Brain microvascular endothelial cell (primary cell): ENCODE results near the gene TUBB6.

Source experiments
- DNase-seq: peaks from one replicate; pipeline ENCODE4 v3.0.0-alpha.2; 2020
- H3K27ac ChIP-seq: fragments of 250-450 bp; sonication (Bioruptor Pico); 2 replicates; pipeline ENCODE4 v1.5.1; 2020; ENCODE audit warnings: mild to moderate bottlenecking, moderate library complexity
- H3K27me3 ChIP-seq: fragments of 250-450 bp; sonication (Bioruptor Pico); replicated peaks from 2 replicates; pipeline ENCODE4 v1.5.1; 2020; ENCODE audit warnings: mild to moderate bottlenecking
- H3K36me3 ChIP-seq: fragments of 250-450 bp; sonication (Bioruptor Pico); replicated peaks from 2 replicates; pipeline ENCODE4 v1.5.1; 2020; ENCODE audit warnings: mild to moderate bottlenecking
- H3K4me3 ChIP-seq: 2 replicates; pipeline ENCODE4 v1.5.1; 2011; ENCODE audit warnings: low read depth, mild to moderate bottlenecking, control low read depth, low read length, moderate library complexity
- in situ Hi-C: cut with HindIII; loops from 2 replicates; pipeline ENCODE4 v1.10.0; 2017; ENCODE audit warnings: low sequenced_read_pairs, low pct_ligation_motif_present
- TF ChIP-seq, protein P1 (sequence below): IDR thresholded peaks from 2 replicates; pipeline ENCODE4 v1.5.1; 2011; ENCODE audit warnings: low read depth, mild to moderate bottlenecking, moderate library complexity, low read length, control low read depth, inconsistent platforms; ENCODE audit errors: missing control alignments

The TUBB6 gene

GRCh38 chr18:12340945-12341660 is 33.1 kb downstream of the TUBB6 start:
- Histone ChIP-seq H3K27me3 (no peaks in the 10 kb centered on the region), H3K4me3 (no peak overlapping the region), H3K27ac (no peak overlapping the region), H3K36me3 (peaks cover 41% of the 10 kb centered on the region)
- TF ChIP-seq, protein P1, sequence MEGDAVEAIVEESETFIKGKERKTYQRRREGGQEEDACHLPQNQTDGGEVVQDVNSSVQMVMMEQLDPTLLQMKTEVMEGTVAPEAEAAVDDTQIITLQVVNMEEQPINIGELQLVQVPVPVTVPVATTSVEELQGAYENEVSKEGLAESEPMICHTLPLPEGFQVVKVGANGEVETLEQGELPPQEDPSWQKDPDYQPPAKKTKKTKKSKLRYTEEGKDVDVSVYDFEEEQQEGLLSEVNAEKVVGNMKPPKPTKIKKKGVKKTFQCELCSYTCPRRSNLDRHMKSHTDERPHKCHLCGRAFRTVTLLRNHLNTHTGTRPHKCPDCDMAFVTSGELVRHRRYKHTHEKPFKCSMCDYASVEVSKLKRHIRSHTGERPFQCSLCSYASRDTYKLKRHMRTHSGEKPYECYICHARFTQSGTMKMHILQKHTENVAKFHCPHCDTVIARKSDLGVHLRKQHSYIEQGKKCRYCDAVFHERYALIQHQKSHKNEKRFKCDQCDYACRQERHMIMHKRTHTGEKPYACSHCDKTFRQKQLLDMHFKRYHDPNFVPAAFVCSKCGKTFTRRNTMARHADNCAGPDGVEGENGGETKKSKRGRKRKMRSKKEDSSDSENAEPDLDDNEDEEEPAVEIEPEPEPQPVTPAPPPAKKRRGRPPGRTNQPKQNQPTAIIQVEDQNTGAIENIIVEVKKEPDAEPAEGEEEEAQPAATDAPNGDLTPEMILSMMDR: no peak
- DNase-seq: no peak
- in situ Hi-C loops: no loop called here

DNA sequence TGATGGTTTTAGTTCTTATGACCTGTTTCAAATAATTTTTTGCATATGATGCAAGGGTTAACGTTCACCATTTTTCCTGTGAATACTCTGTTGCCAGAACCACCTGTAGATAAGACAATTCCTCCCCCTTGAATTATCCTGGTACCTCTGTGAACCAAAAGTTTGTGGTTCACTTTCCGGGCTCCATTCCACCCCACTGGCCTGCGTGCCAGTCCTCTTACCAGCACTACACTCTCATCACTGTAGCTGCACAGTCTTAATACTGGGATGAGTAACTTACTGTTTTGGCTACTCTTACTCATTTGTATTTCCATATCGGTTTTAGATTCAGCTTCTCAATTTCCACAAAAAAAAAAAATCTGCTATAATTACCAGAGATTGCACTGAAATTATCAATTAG is 34.6 kb downstream of the TUBB6 start:
- H3K27ac ChIP-seq: no peak overlapping the region
- TF ChIP-seq, protein P1: no peak
- H3K4me3 ChIP-seq: no peak overlapping the region
- H3K36me3 ChIP-seq: peaks cover 43% of the 10 kb centered on the region
- in situ Hi-C loops: no loop called here
- H3K27me3 ChIP-seq: no peaks in the 10 kb centered on the region
- no peak for DNase-seq

- no peak for DNase-seq
- Histone ChIP-seq H3K36me3 (peaks cover 58% of the 10 kb centered on the region), H3K27me3 (no peaks in the 10 kb centered on the region), H3K4me3 (no peak overlapping the region), H3K27ac (no peak overlapping the region)
- TF ChIP-seq, protein P1: no peak
- in situ Hi-C loops: no loop called here
Measured at GRCh38 chr18:12345491-12346239, 37.6 kb downstream of the TUBB6 start.

DNA sequence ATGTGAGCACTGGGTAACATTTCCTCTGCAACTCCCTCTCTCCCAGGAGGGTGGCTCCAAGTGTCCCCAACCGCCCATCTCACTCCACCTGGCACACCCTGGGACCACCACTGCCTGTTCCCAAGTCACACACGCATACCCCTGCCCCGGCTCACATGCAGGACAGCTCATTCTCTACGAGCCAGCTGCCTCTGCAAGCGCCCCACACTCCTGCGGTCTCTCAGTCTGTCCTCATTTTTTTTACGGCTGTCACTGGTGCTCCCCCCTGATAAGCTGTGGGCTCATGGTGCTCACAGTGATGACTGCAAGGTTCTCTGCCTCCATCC is 38.2 kb downstream of the TUBB6 start:
- DNase-seq: no peak
- H3K27me3 ChIP-seq: no peaks in the 10 kb centered on the region
- no peak overlapping the region for H3K27ac ChIP-seq
- H3K36me3 ChIP-seq: peaks cover 59% of the 10 kb centered on the region
- TF ChIP-seq, protein P1: no peak
- in situ Hi-C loops: no loop called here
- H3K4me3 ChIP-seq: no peak overlapping the region

- no peak for DNase-seq
- H3K4me3 ChIP-seq: no peak overlapping the region
- H3K27me3 ChIP-seq: no peaks in the 10 kb centered on the region
- H3K36me3 ChIP-seq: peaks cover 54% of the 10 kb centered on the region
- TF ChIP-seq, protein P1: no peak
- in situ Hi-C loops: no loop called here
- H3K27ac ChIP-seq: no peak overlapping the region
Measured at GRCh38 chr18:12347895-12348294, 39.9 kb downstream of the TUBB6 start.

- Histone ChIP-seq H3K36me3 (peaks cover 43% of the 10 kb centered on the region), H3K27ac (no peak overlapping the region), H3K4me3 (no peak overlapping the region), H3K27me3 (no peaks in the 10 kb centered on the region)
- TF ChIP-seq, protein P1: no peak
- in situ Hi-C loops: no loop called here
- no peak for DNase-seq
Measured at GRCh38 chr18:12352188-12352587, 44.1 kb downstream of the TUBB6 start.
